ENCODE measurements around the gene CENPU. TPM values are rescaled to one million over a fixed set of nuclear protein-coding genes. Genes with fewer than 3 reads are reported as not detected.

CENPU gene
- polyA plus RNA-seq, 4 donors: 1.6 to 17.2 (median 6.9) TPM

GRCh38 chr4:184675018-184675417, 58.9 kb downstream of the CENPU start:
- WGBS, 3 donors: 88 to 99% (median 97%) methylated on average over 5 of the region's 5 CpGs
- no peak for DNase-seq
- no peak for FAIRE-seq

GRCh38 chr4:184674011-184674410, 59.9 kb downstream of the CENPU start:
- WGBS, 3 donors: 96 to 98% (median 97%) methylated on average over 4 of the region's 4 CpGs
- H3K27me3 ChIP-seq (ENCODE audit: control insufficient read depth in 3 of 3, insufficient read depth in 3 of 3, low read length in 3 of 3): no peaks in the 10 kb centered on the region
- DNase-seq: no peak
- no peaks in the 10 kb centered on the region for H3K9me3 ChIP-seq (ENCODE audit: control insufficient read depth in 2 of 2, insufficient read depth in 1 of 2, low read depth in 1 of 2, low read length in 1 of 2)
- H3K27ac ChIP-seq (ENCODE audit: low read depth in 1 of 3, low read length in 2 of 3): no peak overlapping the region
- H3K36me3 ChIP-seq (ENCODE audit: control insufficient read depth in 3 of 3, insufficient read depth in 2 of 3, low read depth in 1 of 3, low read length in 3 of 3): peaks cover 2 to 27% (median 4%) of the 10 kb centered on the region in 3 donors
- no peak overlapping the region for H3K4me3 ChIP-seq (ENCODE audit: low read depth in 1 of 3, low read length in 3 of 3)
- FAIRE-seq: no peak
- H3K4me1 ChIP-seq (ENCODE audit: control insufficient read depth in 3 of 3, insufficient read depth in 2 of 3, low read depth in 1 of 3, low read length in 2 of 3): no peaks in the 10 kb centered on the region

More at GRCh38 chr4:184675018-184675417, 58.9 kb downstream of the CENPU start:
- H3K4me1 ChIP-seq (ENCODE audit: control insufficient read depth in 3 of 3, insufficient read depth in 2 of 3, low read depth in 1 of 3, low read length in 2 of 3): no peaks in the 10 kb centered on the region
- peaks cover 0 to 4% of the 10 kb centered on the region in 2 donors for H3K9me3 ChIP-seq (ENCODE audit: control insufficient read depth in 2 of 2, insufficient read depth in 1 of 2, low read depth in 1 of 2, low read length in 1 of 2)
- H3K4me3 ChIP-seq (ENCODE audit: low read depth in 1 of 3, low read length in 3 of 3): no peak overlapping the region
- H3K36me3 ChIP-seq (ENCODE audit: control insufficient read depth in 3 of 3, insufficient read depth in 2 of 3, low read depth in 1 of 3, low read length in 3 of 3): peaks cover 2 to 22% (median 4%) of the 10 kb centered on the region in 3 donors
- no peak overlapping the region for H3K27ac ChIP-seq (ENCODE audit: low read depth in 1 of 3, low read length in 2 of 3)
- no peaks in the 10 kb centered on the region for H3K27me3 ChIP-seq (ENCODE audit: control insufficient read depth in 3 of 3, insufficient read depth in 3 of 3, low read length in 3 of 3)

- H3K27me3 ChIP-seq (ENCODE audit: control insufficient read depth in 3 of 3, insufficient read depth in 3 of 3, low read length in 3 of 3): no peaks in the 10 kb centered on the region
- no peak overlapping the region for H3K27ac ChIP-seq (ENCODE audit: low read depth in 1 of 3, low read length in 2 of 3)
- no peak for DNase-seq
- H3K9me3 ChIP-seq (ENCODE audit: control insufficient read depth in 2 of 2, insufficient read depth in 1 of 2, low read depth in 1 of 2, low read length in 1 of 2): no peaks in the 10 kb centered on the region
- no peak for FAIRE-seq
- H3K4me1 ChIP-seq (ENCODE audit: control insufficient read depth in 3 of 3, insufficient read depth in 2 of 3, low read depth in 1 of 3, low read length in 2 of 3): no peaks in the 10 kb centered on the region
- WGBS, 3 donors: 93 to 96% (median 95%) methylated on average over 6 of the region's 6 CpGs
- peaks cover 2 to 32% (median 4%) of the 10 kb centered on the region in 3 donors for H3K36me3 ChIP-seq (ENCODE audit: control insufficient read depth in 3 of 3, insufficient read depth in 2 of 3, low read depth in 1 of 3, low read length in 3 of 3)
- no peak overlapping the region for H3K4me3 ChIP-seq (ENCODE audit: low read depth in 1 of 3, low read length in 3 of 3)
Observed at GRCh38 chr4:184672741-184673140, 61.2 kb downstream of the CENPU start.

GRCh38 chr4:184671101-184671500, 62.8 kb downstream of the CENPU start:
- Histone ChIP-seq H3K9me3 (ENCODE audit: control insufficient read depth in 2 of 2, insufficient read depth in 1 of 2, low read depth in 1 of 2, low read length in 1 of 2) (no peaks in the 10 kb centered on the region), H3K27me3 (ENCODE audit: control insufficient read depth in 3 of 3, insufficient read depth in 3 of 3, low read length in 3 of 3) (no peaks in the 10 kb centered on the region), H3K4me1 (ENCODE audit: control insufficient read depth in 3 of 3, insufficient read depth in 2 of 3, low read depth in 1 of 3, low read length in 2 of 3) (peaks cover 0 to 6% (median 0%) of the 10 kb centered on the region in 3 donors), H3K36me3 (ENCODE audit: control insufficient read depth in 3 of 3, insufficient read depth in 2 of 3, low read depth in 1 of 3, low read length in 3 of 3) (peaks cover 2 to 36% (median 4%) of the 10 kb centered on the region in 3 donors), H3K4me3 (ENCODE audit: low read depth in 1 of 3, low read length in 3 of 3) (no peak overlapping the region), H3K27ac (ENCODE audit: low read depth in 1 of 3, low read length in 2 of 3) (no peak overlapping the region)
- DNase-seq (peak in 1 of 2 donors; percentile 27), FAIRE-seq (no peak)
- WGBS, 3 donors: 67 to 80% (median 79%) methylated on average over 9 of the region's 9 CpGs

- peaks cover under 1 to 37% (median 2%) of the 10 kb centered on the region in 3 donors for H3K36me3 ChIP-seq (ENCODE audit: control insufficient read depth in 3 of 3, insufficient read depth in 2 of 3, low read depth in 1 of 3, low read length in 3 of 3)
Observed at GRCh38 chr4:184669251-184669650, 64.6 kb downstream of the CENPU start.

GRCh38 chr4:184668511-184669114, 65.3 kb downstream of the CENPU start:
- Histone ChIP-seq H3K4me1 (ENCODE audit: control insufficient read depth in 3 of 3, insufficient read depth in 2 of 3, low read depth in 1 of 3, low read length in 2 of 3) (peaks cover 0 to 6% (median 0%) of the 10 kb centered on the region in 3 donors), H3K27ac (ENCODE audit: low read depth in 1 of 3, low read length in 2 of 3) (peak overlapping the region in 1 of 3 donors; percentile 22), H3K36me3 (ENCODE audit: control insufficient read depth in 3 of 3, insufficient read depth in 2 of 3, low read depth in 1 of 3, low read length in 3 of 3) (peaks cover 0 to 33% (median 2%) of the 10 kb centered on the region in 3 donors), H3K27me3 (ENCODE audit: control insufficient read depth in 3 of 3, insufficient read depth in 3 of 3, low read length in 3 of 3) (no peaks in the 10 kb centered on the region), H3K9me3 (ENCODE audit: control insufficient read depth in 2 of 2, insufficient read depth in 1 of 2, low read depth in 1 of 2, low read length in 1 of 2) (no peaks in the 10 kb centered on the region), H3K4me3 (ENCODE audit: low read depth in 1 of 3, low read length in 3 of 3) (no peak overlapping the region)
- DNase-seq: peak in 1 of 2 donors; percentile 43
- 76 to 89% (median 79%) methylated on average over 9 of the region's 9 CpGs for WGBS, 3 donors
- FAIRE-seq: no peak

More at GRCh38 chr4:184669251-184669650, 64.6 kb downstream of the CENPU start:
- FAIRE-seq: no peak
- WGBS, 3 donors: 88 to 91% (median 91%) methylated on average over 7 of the region's 7 CpGs
- no peaks in the 10 kb centered on the region for H3K27me3 ChIP-seq (ENCODE audit: control insufficient read depth in 3 of 3, insufficient read depth in 3 of 3, low read length in 3 of 3)
- H3K4me1 ChIP-seq (ENCODE audit: control insufficient read depth in 3 of 3, insufficient read depth in 2 of 3, low read depth in 1 of 3, low read length in 2 of 3): peaks cover 0 to 6% (median 0%) of the 10 kb centered on the region in 3 donors
- no peak overlapping the region for H3K27ac ChIP-seq (ENCODE audit: low read depth in 1 of 3, low read length in 2 of 3)
- H3K4me3 ChIP-seq (ENCODE audit: low read depth in 1 of 3, low read length in 3 of 3): no peak overlapping the region
- H3K9me3 ChIP-seq (ENCODE audit: control insufficient read depth in 2 of 2, insufficient read depth in 1 of 2, low read depth in 1 of 2, low read length in 1 of 2): no peaks in the 10 kb centered on the region
- no peak for DNase-seq

- FAIRE-seq (no peak), DNase-seq (no peak)
- H3K4me3 ChIP-seq (ENCODE audit: low read depth in 1 of 3, low read length in 3 of 3): no peak overlapping the region
- H3K36me3 ChIP-seq (ENCODE audit: control insufficient read depth in 3 of 3, insufficient read depth in 2 of 3, low read depth in 1 of 3, low read length in 3 of 3): peaks cover 0 to 32% (median 2%) of the 10 kb centered on the region in 3 donors
- H3K27ac ChIP-seq (ENCODE audit: low read depth in 1 of 3, low read length in 2 of 3): peak overlapping the region in 1 of 3 donors; percentile 22
- peaks cover 0 to 6% (median 0%) of the 10 kb centered on the region in 3 donors for H3K4me1 ChIP-seq (ENCODE audit: control insufficient read depth in 3 of 3, insufficient read depth in 2 of 3, low read depth in 1 of 3, low read length in 2 of 3)
- H3K27me3 ChIP-seq (ENCODE audit: control insufficient read depth in 3 of 3, insufficient read depth in 3 of 3, low read length in 3 of 3): no peaks in the 10 kb centered on the region
- H3K9me3 ChIP-seq (ENCODE audit: control insufficient read depth in 2 of 2, insufficient read depth in 1 of 2, low read depth in 1 of 2, low read length in 1 of 2): no peaks in the 10 kb centered on the region
- WGBS, 3 donors: 88 to 93% (median 89%) methylated on average over 9 of the region's 9 CpGs
Observed at GRCh38 chr4:184668096-184668495, 65.8 kb downstream of the CENPU start.

- WGBS, 3 donors: 19 to 54% (median 41%) methylated on average over 6 of the region's 6 CpGs
- Histone ChIP-seq H3K4me3 (ENCODE audit: low read depth in 1 of 3, low read length in 3 of 3) (peak overlapping the region in 1 of 3 donors; percentile 8), H3K4me1 (ENCODE audit: control insufficient read depth in 3 of 3, insufficient read depth in 2 of 3, low read depth in 1 of 3, low read length in 2 of 3) (peaks cover 0 to 6% (median 0%) of the 10 kb centered on the region in 3 donors), H3K36me3 (ENCODE audit: control insufficient read depth in 3 of 3, insufficient read depth in 2 of 3, low read depth in 1 of 3, low read length in 3 of 3) (peaks cover 0 to 20% (median 0%) of the 10 kb centered on the region in 3 donors), H3K9me3 (ENCODE audit: control insufficient read depth in 2 of 2, insufficient read depth in 1 of 2, low read depth in 1 of 2, low read length in 1 of 2) (no peaks in the 10 kb centered on the region), H3K27me3 (ENCODE audit: control insufficient read depth in 3 of 3, insufficient read depth in 3 of 3, low read length in 3 of 3) (no peaks in the 10 kb centered on the region), H3K27ac (ENCODE audit: low read depth in 1 of 3, low read length in 2 of 3) (peak overlapping the region; percentile 60 to 87 (median 86))
- peak; percentile 79 to 96 for DNase-seq
- FAIRE-seq: no peak
Observed at GRCh38 chr4:184666670-184667069, 67.2 kb downstream of the CENPU start.

Data from small intestine (tissue), 7 donors.